SU-DHL-6 (cell line): ENCODE results near the gene HSPA1A.
"Not testable (repeated sequence)": the region's sequence is repeated elsewhere in the genome, so short reads cannot be mapped to it uniquely, and the experiment has no call there.

Source experiments
- EZH2phosphoT487 ChIP-seq: fragments of 200-600 bp; sonication (generic), shearing (Covaris generic); conservative IDR thresholded peaks from 2 replicates; pipeline ENCODE4 v1.6.1; 2018; ENCODE audit warnings: mild to moderate bottlenecking, antibody characterized with exemption, low read length, moderate library complexity, mixed read lengths
- TF ChIP-seq, protein P1 (sequence below): fragments of 200-600 bp; sonication (generic); IDR thresholded peaks from one replicate; pipeline ENCODE4 v1.5.1; 2017; ENCODE audit warnings: antibody characterized with exemption, mild to moderate bottlenecking, low read length, moderate library complexity; ENCODE audit not compliant: insufficient read depth, poor library complexity, severe bottlenecking

DNA sequence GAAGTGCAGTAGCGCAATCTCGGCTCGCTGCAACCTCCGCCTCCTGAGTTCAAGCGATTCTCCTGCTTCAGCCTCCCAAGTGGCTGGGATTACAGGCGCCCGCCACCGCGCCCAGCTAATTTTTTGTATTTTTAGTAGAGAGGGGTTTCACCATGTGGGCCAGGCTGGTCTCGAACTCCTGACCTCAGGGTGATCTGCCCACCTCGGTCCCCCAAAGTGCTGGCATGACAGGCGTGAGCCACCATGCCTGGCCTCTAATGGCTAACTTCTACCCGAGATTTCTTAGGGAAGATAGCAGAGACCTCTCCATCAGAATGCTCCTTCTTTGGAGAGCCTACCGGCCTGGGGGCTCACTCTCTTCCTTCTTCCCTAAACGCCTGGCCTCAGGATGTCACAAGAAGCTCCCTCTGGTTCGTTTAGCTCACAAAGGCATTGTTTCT lies 48.8 kb downstream of the HSPA1A start:
- TF ChIP-seq, protein P1, sequence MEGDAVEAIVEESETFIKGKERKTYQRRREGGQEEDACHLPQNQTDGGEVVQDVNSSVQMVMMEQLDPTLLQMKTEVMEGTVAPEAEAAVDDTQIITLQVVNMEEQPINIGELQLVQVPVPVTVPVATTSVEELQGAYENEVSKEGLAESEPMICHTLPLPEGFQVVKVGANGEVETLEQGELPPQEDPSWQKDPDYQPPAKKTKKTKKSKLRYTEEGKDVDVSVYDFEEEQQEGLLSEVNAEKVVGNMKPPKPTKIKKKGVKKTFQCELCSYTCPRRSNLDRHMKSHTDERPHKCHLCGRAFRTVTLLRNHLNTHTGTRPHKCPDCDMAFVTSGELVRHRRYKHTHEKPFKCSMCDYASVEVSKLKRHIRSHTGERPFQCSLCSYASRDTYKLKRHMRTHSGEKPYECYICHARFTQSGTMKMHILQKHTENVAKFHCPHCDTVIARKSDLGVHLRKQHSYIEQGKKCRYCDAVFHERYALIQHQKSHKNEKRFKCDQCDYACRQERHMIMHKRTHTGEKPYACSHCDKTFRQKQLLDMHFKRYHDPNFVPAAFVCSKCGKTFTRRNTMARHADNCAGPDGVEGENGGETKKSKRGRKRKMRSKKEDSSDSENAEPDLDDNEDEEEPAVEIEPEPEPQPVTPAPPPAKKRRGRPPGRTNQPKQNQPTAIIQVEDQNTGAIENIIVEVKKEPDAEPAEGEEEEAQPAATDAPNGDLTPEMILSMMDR = not testable (repeated sequence)
- not testable (repeated sequence) for TF ChIP-seq EZH2phosphoT487
